HL-60/S4 (cell line): Measurements from ENCODE around the gene MLANA.

Source experiments
- in situ Hi-C: fragments of 300-500 bp; cut with MboI; formaldehyde crosslinking; loops from 2 replicates; pipeline ENCODE4 v1.14.3; 2022; ENCODE audit warnings: low sequenced_read_pairs

The MLANA gene

GRCh38 chr9:5897851-5898250 is 7.2 kb downstream of the MLANA start:
- in situ Hi-C loops, result no loop called here

- in situ Hi-C loops, result no loop called here
Measured at GRCh38 chr9:5899292-5899691, 8.6 kb downstream of the MLANA start.

- in situ Hi-C loops, result no loop called here
Measured at GRCh38 chr9:5900622-5901021, 9.9 kb downstream of the MLANA start.

- in situ Hi-C loops, result no loop called here
Measured at GRCh38 chr9:5902377-5902776, 11.7 kb downstream of the MLANA start.

- in situ Hi-C loops, result no loop called here
Measured at GRCh38 chr9:5908918-5909317, 18.2 kb downstream of the MLANA start.

GRCh38 chr9:5909976-5910375 is 19.3 kb downstream of the MLANA start:
- in situ Hi-C loops, result no loop called here

- in situ Hi-C loops, result no loop called here
Measured at GRCh38 chr9:5910413-5911057, 19.8 kb downstream of the MLANA start.

- in situ Hi-C loops, result no loop called here
Measured at GRCh38 chr9:5915438-5915837, 24.7 kb downstream of the MLANA start.

GRCh38 chr9:5917273-5917672 is 26.6 kb downstream of the MLANA start:
- in situ Hi-C loops, result no loop called here

GRCh38 chr9:5917888-5918287 is 27.2 kb downstream of the MLANA start:
- in situ Hi-C loops, result no loop called here

GRCh38 chr9:5918460-5918859 is 27.8 kb downstream of the MLANA start:
- in situ Hi-C loops, result no loop called here

GRCh38 chr9:5920860-5921328 is 30.2 kb downstream of the MLANA start:
- in situ Hi-C loops, result no loop called here

- in situ Hi-C loops, result no loop called here
Measured at GRCh38 chr9:5922192-5922591, 31.5 kb downstream of the MLANA start.

GRCh38 chr9:5931657-5932056 is 41.0 kb downstream of the MLANA start:
- in situ Hi-C loops, result no loop called here

- in situ Hi-C loops, result no loop called here
Measured at GRCh38 chr9:5938449-5938848, 47.8 kb downstream of the MLANA start.

- in situ Hi-C loops, result no loop called here
Measured at GRCh38 chr9:5939530-5939929, 48.8 kb downstream of the MLANA start.

GRCh38 chr9:5941214-5941613 is 50.5 kb downstream of the MLANA start:
- in situ Hi-C loops, result no loop called here

- in situ Hi-C loops, result no loop called here
Measured at GRCh38 chr9:5945112-5945511, 54.4 kb downstream of the MLANA start.

- in situ Hi-C loops, result no loop called here
Measured at GRCh38 chr9:5947912-5948311, 57.2 kb downstream of the MLANA start.

GRCh38 chr9:5949103-5949699 is 58.5 kb downstream of the MLANA start:
- in situ Hi-C loops, result no loop called here

GRCh38 chr9:5950261-5950660 is 59.6 kb downstream of the MLANA start:
- in situ Hi-C loops, result no loop called here

- in situ Hi-C loops, result no loop called here
Measured at GRCh38 chr9:5951686-5952211, 61.1 kb downstream of the MLANA start.
